HCT116 (cell line): Measurements from ENCODE around the gene SEC24B. TPM values are rescaled to one million over a fixed set of nuclear protein-coding genes. Genes with fewer than 3 reads are reported as not detected.
"Not testable (repeated sequence)": the region's sequence is repeated elsewhere in the genome, so short reads cannot be mapped to it uniquely, and the experiment has no call there.

ENCODE experiments used
- ATAC-seq: fragments of 200-7000 bp; cut with Tn5 transposase; 2 replicates; pipeline ENCODE4 v1.9.1; 2020; ENCODE audit warnings: mild to moderate bottlenecking, moderate library complexity
- BruUV-seq: library from RNA; stranded (reverse); fragments of 400-500 nt; replicated peaks from 2 replicates; lab custom pipeline; 2021; lab: Mats Ljungman, UMichigan
- CTCF ChIA-PET: fragments of 300-600 bp; sonication (Branson Sonifier 250); formaldehyde crosslinking; loops from one replicate; lab custom pipeline; 2021; ENCODE audit warnings: antibody characterized with exemption; lab: Charles Lee
- POLR2A ChIA-PET: fragments of 300-600, 350-600 bp; sonication (Branson Sonifier 250); formaldehyde crosslinking; loops from one replicate; lab custom pipeline; 2021; ENCODE audit warnings: antibody characterized with exemption; lab: Charles Lee
- RAD21 ChIA-PET, 2 experiments: fragments of 300-600 bp; sonication (Branson Sonifier 250); formaldehyde crosslinking; loops; one replicate each; lab custom pipeline; 2023; ENCODE audit warnings: low total read pairs in 2 of 2; ENCODE audit not compliant: uncharacterized antibody in 2 of 2, unreplicated experiment in 2 of 2, low non-redundant PET in 1 of 2; lab: Charles Lee
- DNase-seq: peaks from one replicate; pipeline ENCODE4 v3.0.0-alpha.2; 2010; ENCODE audit warnings: low read depth, low spot score
- H2AFZ ChIP-seq: fragments of 200-600 bp; shearing (Covaris generic), sonication (generic); 2 replicates; pipeline ENCODE4 v1.6.1; 2017; ENCODE audit warnings: low read depth, mixed run types, mixed read lengths, antibody characterized with exemption, low read length; ENCODE audit not compliant: poor library complexity, severe bottlenecking
- H3K27ac ChIP-seq: 2 replicates; pipeline ENCODE4 v1.5.1; 2012; ENCODE audit warnings: low read depth, low read length
- H3K27me3 ChIP-seq: fragments of 200-600 bp; sonication (generic); 2 replicates; pipeline ENCODE4 v1.6.1; 2016; ENCODE audit warnings: mixed run types, low read length, mixed read lengths; ENCODE audit not compliant: insufficient read depth
- H3K36me3 ChIP-seq, 2 experiments: fragments of 200-500 bp in 1 of 2; fragments of 200-600 bp in 1 of 2; sonication (Bioruptor generic) in 1 of 2; sonication (generic) in 1 of 2; 2 replicates each; pipeline versions ENCODE4 v1.5.1 to v1.6.1; 2014 to 2016; ENCODE audit warnings: low read length in 2 of 2, inconsistent platforms in 1 of 2, mixed read lengths in 1 of 2, mixed run types in 1 of 2; ENCODE audit not compliant: insufficient read depth in 2 of 2, control insufficient read depth in 1 of 2
- H3K4me1 ChIP-seq, 2 experiments: fragments of 200-600 bp in 1 of 2; sonication (generic) in 1 of 2; 2 replicates each; pipeline versions ENCODE4 v1.5.1 to v1.6.1; 2012 to 2017; ENCODE audit warnings: low read length in 2 of 2, inconsistent platforms in 1 of 2, mild to moderate bottlenecking in 1 of 2, mixed read lengths in 1 of 2, mixed run types in 1 of 2, moderate library complexity in 1 of 2; ENCODE audit not compliant: insufficient read depth in 2 of 2, control insufficient read depth in 1 of 2
- H3K4me2 ChIP-seq: fragments of 200-600 bp; sonication (generic); 2 replicates; pipeline ENCODE4 v1.6.1; 2017; ENCODE audit warnings: mixed run types, low read length, mixed read lengths
- H3K4me3 ChIP-seq, 2 experiments: fragments of 200-600 bp in 1 of 2; sonication (generic) in 1 of 2; replicated peaks in 1 of 2; 2 replicates each; pipeline ENCODE4 v1.5.1; 2011 to 2016; ENCODE audit warnings: low read length in 2 of 2, control low read depth in 1 of 2, low read depth in 1 of 2, mild to moderate bottlenecking in 1 of 2, mixed read lengths in 1 of 2, mixed run types in 1 of 2
- H3K79me2 ChIP-seq: fragments of 200-600 bp; sonication (generic); 2 replicates; pipeline ENCODE4 v1.6.1; 2017; ENCODE audit warnings: mild to moderate bottlenecking, mixed run types, low read length, moderate library complexity, mixed read lengths; ENCODE audit not compliant: insufficient read depth
- H3K9ac ChIP-seq: fragments of 200-600 bp; sonication (generic); 2 replicates; pipeline ENCODE4 v1.6.1; 2016; ENCODE audit warnings: low read length, mixed read lengths
- H3K9me2 ChIP-seq: fragments of 200-600 bp; sonication (generic), shearing (Covaris generic); 2 replicates; pipeline ENCODE4 v1.6.1; 2017; ENCODE audit warnings: mixed run types, mild to moderate bottlenecking, moderate library complexity; ENCODE audit not compliant: insufficient read depth
- H3K9me3 ChIP-seq, 2 experiments: fragments of 200-500 bp in 1 of 2; fragments of 200-600 bp in 1 of 2; sonication (Bioruptor generic) in 1 of 2; sonication (generic) in 1 of 2; 2 replicates each; pipeline ENCODE4 v1.6.1; 2014 to 2017; ENCODE audit warnings: low read length in 2 of 2, mixed read lengths in 2 of 2, inconsistent platforms in 1 of 2, low read depth in 1 of 2, mild to moderate bottlenecking in 1 of 2, mixed run types in 1 of 2, moderate library complexity in 1 of 2; ENCODE audit not compliant: control insufficient read depth in 1 of 2, insufficient read depth in 1 of 2
- H4K20me1 ChIP-seq: fragments of 200-600 bp; sonication (generic), shearing (Covaris generic); 2 replicates; pipeline ENCODE4 v1.6.1; 2017; ENCODE audit warnings: mixed run types, mild to moderate bottlenecking, moderate library complexity; ENCODE audit not compliant: insufficient read depth
- ELF1 ChIP-seq: IDR thresholded peaks from 2 replicates; pipeline ENCODE4 v1.6.1; 2012; ENCODE audit warnings: low read depth, borderline replicate concordance
- EZH2 ChIP-seq: fragments of 200-600 bp; sonication (generic); IDR thresholded peaks from 2 replicates; pipeline ENCODE4 v1.6.1; 2017; ENCODE audit warnings: antibody characterized with exemption, mixed run types
- JUND ChIP-seq: IDR thresholded peaks from 2 replicates; pipeline ENCODE4 v1.6.1; 2012
- SIN3A ChIP-seq: IDR thresholded peaks from 2 replicates; pipeline ENCODE4 v1.6.1; 2012; ENCODE audit warnings: low read depth
- TCF7L2 ChIP-seq: IDR thresholded peaks from 2 replicates; pipeline ENCODE4 v1.7.0; 2011; ENCODE audit warnings: borderline replicate concordance, inconsistent platforms; ENCODE audit not compliant: insufficient read depth, insufficient read length; ENCODE audit errors: extremely low read depth
- YY1 ChIP-seq: IDR thresholded peaks from 2 replicates; pipeline ENCODE4 v1.6.1; 2011; ENCODE audit warnings: low read length, low read depth, moderate library complexity, mild to moderate bottlenecking; ENCODE audit not compliant: insufficient replicate concordance; ENCODE audit errors: extremely low read depth
- ZBTB33 ChIP-seq: IDR thresholded peaks from 2 replicates; pipeline ENCODE4 v1.6.1; 2011; ENCODE audit warnings: mild to moderate bottlenecking, low read length, moderate library complexity; ENCODE audit not compliant: insufficient replicate concordance; ENCODE audit errors: extremely low read depth
- ZFX ChIP-seq: fragments of 450-650 bp; IDR thresholded peaks from 2 replicates; pipeline ENCODE4 v1.6.1; 2017
- intact Hi-C: fragments of 100-400 bp; cut with micrococcal nuclease; formaldehyde crosslinking; loops from 2 replicates; pipeline ENCODE4 v1.10.0; 2022
- total RNA-seq: library from RNA; stranded (reverse); gene quantifications from one replicate; pipeline ENCODE4 v1.2.1, GENCODE V29; 2021; ENCODE audit not compliant: unreplicated experiment
- TF ChIP-seq, protein P1 (sequence below): IDR thresholded peaks from 2 replicates; pipeline ENCODE4 v1.6.1; 2012

Gene SEC24B
- total RNA-seq, 1 experiment from 2014 or later = 33.0 TPM

DNA sequence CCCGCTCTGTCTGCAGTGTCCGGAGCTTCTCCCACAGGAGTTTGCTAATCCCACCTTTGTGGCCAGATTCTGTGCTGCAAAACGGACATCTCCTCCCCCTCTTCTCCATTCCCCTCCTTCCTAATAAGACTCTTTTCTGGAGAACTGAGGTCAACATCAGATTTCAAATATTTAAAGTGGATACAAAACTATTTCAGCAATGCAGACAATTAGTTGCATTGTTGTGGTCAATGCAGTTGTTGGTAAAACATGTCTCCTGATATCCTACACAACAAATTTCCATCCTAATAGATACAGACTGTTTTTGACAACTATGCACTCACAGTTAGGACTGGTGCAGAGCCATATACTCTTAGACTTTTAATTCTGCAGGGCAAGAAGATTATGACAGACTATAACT is 121.4 kb downstream of the SEC24B start:
- intact Hi-C loops = no loop called here
- Histone ChIP-seq H3K4me1 (peaks cover 3 to 10% of the 10 kb centered on the region in 2 experiments; a peak in 3 of 4 replicates), H3K9me2 (no peaks in the 10 kb centered on the region), H2AFZ (no peak overlapping the region), H3K4me2 (no peak overlapping the region), H3K4me3 (no peak overlapping the region), H3K9me3 (no peaks in the 10 kb centered on the region), H3K27me3 (no peaks in the 10 kb centered on the region), H4K20me1 (no peaks in the 10 kb centered on the region), H3K9ac (no peak overlapping the region), H3K36me3 (no peaks in the 10 kb centered on the region), H3K27ac (no peak overlapping the region), H3K79me2 (no peaks in the 10 kb centered on the region)
- RAD21 ChIA-PET = no interaction called here
- CTCF ChIA-PET = no interaction called here
- no peak for TF ChIP-seq ELF1
- TF ChIP-seq JUND = no peak
- no peak for TF ChIP-seq SIN3A
- no peak for TF ChIP-seq ZFX
- no peak for TF ChIP-seq TCF7L2
- no peak for TF ChIP-seq EZH2
- TF ChIP-seq, protein P1, sequence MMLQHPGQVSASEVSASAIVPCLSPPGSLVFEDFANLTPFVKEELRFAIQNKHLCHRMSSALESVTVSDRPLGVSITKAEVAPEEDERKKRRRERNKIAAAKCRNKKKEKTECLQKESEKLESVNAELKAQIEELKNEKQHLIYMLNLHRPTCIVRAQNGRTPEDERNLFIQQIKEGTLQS = no peak
- BruUV-seq = no TSS peak
- ATAC-seq (no peak), DNase-seq (no peak)
- POLR2A ChIA-PET = no interaction called here

DNA sequence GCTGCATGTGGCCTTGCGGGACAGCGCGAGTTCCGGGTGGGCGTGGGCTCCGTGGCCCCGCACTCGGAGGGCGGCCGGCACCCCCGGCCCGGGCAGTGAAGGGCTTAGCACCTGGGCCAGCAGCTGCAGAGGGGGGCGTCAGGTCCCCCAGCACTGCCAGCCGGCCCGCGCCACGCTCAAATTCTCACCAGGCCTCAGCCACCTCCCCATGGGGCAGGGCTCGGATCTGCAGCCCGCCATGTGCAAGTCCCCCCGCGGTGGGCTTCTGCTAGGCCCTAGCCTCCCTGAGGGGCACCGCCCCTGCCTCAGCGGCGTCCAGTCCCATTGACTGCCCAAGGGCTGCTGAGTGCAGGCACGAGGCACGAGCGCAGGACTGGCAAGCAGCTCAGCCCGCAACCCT is 123.8 kb downstream of the SEC24B start:
- Histone ChIP-seq H3K4me2 (no peak overlapping the region), H3K27me3 (no peaks in the 10 kb centered on the region), H2AFZ (no peak overlapping the region), H3K9me2 (no peaks in the 10 kb centered on the region), H3K27ac (no peak overlapping the region), H3K36me3 (no peaks in the 10 kb centered on the region), H3K79me2 (0 out of 2 replicates have a peak, but pooled peaks cover 5% of the 10 kb centered on the region), H3K4me1 (peaks cover 6 to 16% of the 10 kb centered on the region in 2 experiments; a peak in 3 of 4 replicates), H3K4me3 (no peak overlapping the region), H3K9me3 (no peaks in the 10 kb centered on the region), H4K20me1 (no peaks in the 10 kb centered on the region), H3K9ac (no peak overlapping the region)
- TF ChIP-seq SIN3A (no peak), EZH2 (no peak), ZBTB33 (no peak), YY1 (no peak)
- RAD21 ChIA-PET = no interaction called here
- intact Hi-C loops = no loop called here
- CTCF ChIA-PET = no interaction called here
- POLR2A ChIA-PET = no interaction called here
- ATAC-seq = no peak
- no peak for DNase-seq
- BruUV-seq = no TSS peak

GRCh38 chr4:109558095-109558494 is 124.5 kb downstream of the SEC24B start:
- POLR2A ChIA-PET, H3K79me2 ChIP-seq, H3K9me2 ChIP-seq, ATAC-seq, intact Hi-C loops, BruUV-seq, H3K9ac ChIP-seq, H3K27me3 ChIP-seq, H3K36me3 ChIP-seq, H3K4me2 ChIP-seq, H3K4me3 ChIP-seq, H2AFZ ChIP-seq, H3K27ac ChIP-seq, DNase-seq, H4K20me1 ChIP-seq, CTCF ChIA-PET, H3K9me3 ChIP-seq, RAD21 ChIA-PET: not testable (repeated sequence)
- peaks cover 6 to 16% of the 10 kb centered on the region in 2 experiments; a peak in 3 of 4 replicates for H3K4me1 ChIP-seq
